Panc1 (cell line): Measurements from ENCODE around the gene CHID1. TPM values are rescaled to one million over a fixed set of nuclear protein-coding genes. Genes with fewer than 3 reads are reported as not detected.

ENCODE experiments used
- ATAC-seq: fragments of 200-7000 bp; cut with Tn5 transposase; 2 replicates; pipeline ENCODE4 v1.9.1; 2020; ENCODE audit warnings: mild to moderate bottlenecking, moderate library complexity
- BruUV-seq: library from RNA; stranded (reverse); fragments of 400-500 nt; replicated peaks from 2 replicates; lab custom pipeline; 2021; lab: Mats Ljungman, UMichigan
- CTCF ChIA-PET: fragments of 300-600 bp; sonication (Branson Sonifier 250); formaldehyde crosslinking; loops from one replicate; lab custom pipeline; 2022; ENCODE audit warnings: antibody characterized with exemption; lab: Charles Lee
- POLR2A ChIA-PET: fragments of 300-600 bp; sonication (Branson Sonifier 250); formaldehyde crosslinking; loops from one replicate; lab custom pipeline; 2022; ENCODE audit warnings: antibody characterized with exemption; lab: Charles Lee
- DNase-seq: peaks from one replicate; pipeline ENCODE4 v3.0.0-alpha.2; 2010; ENCODE audit warnings: low read depth, low spot score
- H3K27ac ChIP-seq: 2 replicates; pipeline ENCODE4 v1.5.1; 2011; ENCODE audit warnings: mild to moderate bottlenecking, low read length, inconsistent platforms
- H3K27me3 ChIP-seq: fragments of 200-500 bp; sonication (Bioruptor generic); 2 replicates; pipeline ENCODE4 v1.6.0; 2014; ENCODE audit warnings: low read length, inconsistent platforms; ENCODE audit not compliant: control insufficient read depth, insufficient read depth
- H3K36me3 ChIP-seq: fragments of 200-500 bp; sonication (Bioruptor generic); 2 replicates; pipeline ENCODE4 v1.5.1; 2014; ENCODE audit warnings: inconsistent platforms, mild to moderate bottlenecking, low read length, moderate library complexity; ENCODE audit not compliant: control insufficient read depth, insufficient read depth
- H3K4me1 ChIP-seq: 2 replicates; pipeline ENCODE4 v1.5.1; 2011; ENCODE audit warnings: inconsistent platforms, mild to moderate bottlenecking, low read length, moderate library complexity; ENCODE audit not compliant: control insufficient read depth, insufficient read depth
- H3K4me3 ChIP-seq, 2 experiments: 2 replicates each; pipeline ENCODE4 v1.5.1; 2011 to 2012; ENCODE audit warnings: low read depth in 2 of 2, low read length in 2 of 2, mild to moderate bottlenecking in 2 of 2, inconsistent platforms in 1 of 2, moderate library complexity in 1 of 2
- H3K9me3 ChIP-seq: fragments of 200-500 bp; sonication (Bioruptor generic); 2 replicates; pipeline ENCODE4 v1.5.1; 2014; ENCODE audit warnings: low read depth, mild to moderate bottlenecking, inconsistent platforms, low read length, moderate library complexity; ENCODE audit not compliant: control insufficient read depth, insufficient read depth
- CTCF ChIP-seq: fragments of 450-650 bp; IDR thresholded peaks from 2 replicates; pipeline ENCODE4 v1.5.1; 2017; ENCODE audit warnings: mild to moderate bottlenecking
- POLR2AphosphoS5 ChIP-seq: IDR thresholded peaks from 2 replicates; pipeline ENCODE4 v1.6.1; 2012; ENCODE audit warnings: mild to moderate bottlenecking, low read depth, low read length, moderate library complexity
- SIN3A ChIP-seq: IDR thresholded peaks from 2 replicates; pipeline ENCODE4 v1.6.1; 2012; ENCODE audit warnings: low read depth, mild to moderate bottlenecking, low read length, moderate library complexity, borderline replicate concordance; ENCODE audit not compliant: insufficient read depth
- TCF7L2 ChIP-seq: IDR thresholded peaks from 2 replicates; pipeline ENCODE4 v1.6.1; 2011; ENCODE audit warnings: mild to moderate bottlenecking, low read depth, low read length, inconsistent platforms
- in situ Hi-C: cut with HindIII; loops from 2 replicates; pipeline ENCODE4 v1.10.0; 2016; ENCODE audit warnings: low sequenced_read_pairs, low pct_unique_long_range_greater_than_20kb
- intact Hi-C: fragments of 100-400 bp; cut with micrococcal nuclease; formaldehyde crosslinking; loops from one replicate; pipeline ENCODE4 v1.10.0; 2022; ENCODE audit not compliant: unreplicated experiment
- total RNA-seq: library from RNA; stranded (reverse); gene quantifications from one replicate; pipeline ENCODE4 v1.2.1, GENCODE V29; 2021; ENCODE audit not compliant: unreplicated experiment
- TF ChIP-seq, protein P1 (sequence below), 2 experiments: IDR thresholded peaks; 2 replicates each; pipeline ENCODE4 v1.6.1; 2011 to 2012; ENCODE audit warnings: low read depth in 2 of 2, control low read depth in 1 of 2, low read length in 1 of 2, mild to moderate bottlenecking in 1 of 2, moderate library complexity in 1 of 2; ENCODE audit not compliant: insufficient read depth in 1 of 2

CHID1 gene
- total RNA-seq, 1 experiment from 2014 or later: 224 TPM

- TF ChIP-seq CTCF (no peak), TCF7L2 (no peak), SIN3A (no peak), POLR2AphosphoS5 (no peak)
- TF ChIP-seq, protein P1, sequence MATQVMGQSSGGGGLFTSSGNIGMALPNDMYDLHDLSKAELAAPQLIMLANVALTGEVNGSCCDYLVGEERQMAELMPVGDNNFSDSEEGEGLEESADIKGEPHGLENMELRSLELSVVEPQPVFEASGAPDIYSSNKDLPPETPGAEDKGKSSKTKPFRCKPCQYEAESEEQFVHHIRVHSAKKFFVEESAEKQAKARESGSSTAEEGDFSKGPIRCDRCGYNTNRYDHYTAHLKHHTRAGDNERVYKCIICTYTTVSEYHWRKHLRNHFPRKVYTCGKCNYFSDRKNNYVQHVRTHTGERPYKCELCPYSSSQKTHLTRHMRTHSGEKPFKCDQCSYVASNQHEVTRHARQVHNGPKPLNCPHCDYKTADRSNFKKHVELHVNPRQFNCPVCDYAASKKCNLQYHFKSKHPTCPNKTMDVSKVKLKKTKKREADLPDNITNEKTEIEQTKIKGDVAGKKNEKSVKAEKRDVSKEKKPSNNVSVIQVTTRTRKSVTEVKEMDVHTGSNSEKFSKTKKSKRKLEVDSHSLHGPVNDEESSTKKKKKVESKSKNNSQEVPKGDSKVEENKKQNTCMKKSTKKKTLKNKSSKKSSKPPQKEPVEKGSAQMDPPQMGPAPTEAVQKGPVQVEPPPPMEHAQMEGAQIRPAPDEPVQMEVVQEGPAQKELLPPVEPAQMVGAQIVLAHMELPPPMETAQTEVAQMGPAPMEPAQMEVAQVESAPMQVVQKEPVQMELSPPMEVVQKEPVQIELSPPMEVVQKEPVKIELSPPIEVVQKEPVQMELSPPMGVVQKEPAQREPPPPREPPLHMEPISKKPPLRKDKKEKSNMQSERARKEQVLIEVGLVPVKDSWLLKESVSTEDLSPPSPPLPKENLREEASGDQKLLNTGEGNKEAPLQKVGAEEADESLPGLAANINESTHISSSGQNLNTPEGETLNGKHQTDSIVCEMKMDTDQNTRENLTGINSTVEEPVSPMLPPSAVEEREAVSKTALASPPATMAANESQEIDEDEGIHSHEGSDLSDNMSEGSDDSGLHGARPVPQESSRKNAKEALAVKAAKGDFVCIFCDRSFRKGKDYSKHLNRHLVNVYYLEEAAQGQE (IDR thresholded peaks at IDR 0.05; ENCODE audit: insufficient read depth in 1 of 2, low read depth in 2 of 2, low read length in 1 of 2): no peak
- BruUV-seq: no TSS peak
- H3K4me3 ChIP-seq: no peak overlapping the region
- DNase-seq (no peak), ATAC-seq (no peak)
- no peak overlapping the region for H3K27ac ChIP-seq
- no peaks in the 10 kb centered on the region for H3K27me3 ChIP-seq
- no peaks in the 10 kb centered on the region for H3K36me3 ChIP-seq
- H3K9me3 ChIP-seq: no peaks in the 10 kb centered on the region
- intact Hi-C loops (no loop called here), in situ Hi-C loops (no loop called here)
- ChIA-PET CTCF (no interaction called here), POLR2A (no interaction called here)
- H3K4me1 ChIP-seq: peaks cover 6% of the 10 kb centered on the region; the same call in 1 of the 2 replicates
These were observed 37.8 kb downstream of the CHID1 start for GRCh38 chr11:872799-873198.

- POLR2A ChIA-PET: no interaction called here
- DNase-seq (no peak), ATAC-seq (no peak)
- no peak for TF ChIP-seq TCF7L2
- TF ChIP-seq SIN3A: no peak
- no peaks in the 10 kb centered on the region for H3K27me3 ChIP-seq
- CTCF ChIA-PET: no interaction called here
- BruUV-seq: no TSS peak
- H3K27ac ChIP-seq: no peak overlapping the region
- no peak overlapping the region for H3K4me3 ChIP-seq
- H3K36me3 ChIP-seq: no peaks in the 10 kb centered on the region
- in situ Hi-C loops: no loop called here
- H3K4me1 ChIP-seq: peaks cover 16% of the 10 kb centered on the region
- H3K9me3 ChIP-seq: no peaks in the 10 kb centered on the region
- intact Hi-C loops: no loop called here
These were observed 39.1 kb downstream of the CHID1 start for GRCh38 chr11:871472-871871.

- Histone ChIP-seq H3K27ac (no peak overlapping the region), H3K4me3 (no peak overlapping the region), H3K9me3 (no peaks in the 10 kb centered on the region), H3K4me1 (peaks cover 27% of the 10 kb centered on the region), H3K36me3 (no peaks in the 10 kb centered on the region), H3K27me3 (no peaks in the 10 kb centered on the region)
- ChIA-PET CTCF (no interaction called here), POLR2A (no interaction called here)
- TF ChIP-seq SIN3A (no peak), CTCF (no peak), POLR2AphosphoS5 (no peak), TCF7L2 (no peak)
- TF ChIP-seq, protein P1 (IDR thresholded peaks at IDR 0.05; ENCODE audit: insufficient read depth in 1 of 2, low read depth in 2 of 2, low read length in 1 of 2): no peak
- no TSS peak for BruUV-seq
- ATAC-seq (no peak), DNase-seq (no peak)
- in situ Hi-C loops (no loop called here), intact Hi-C loops (no loop called here)
These were observed 40.2 kb downstream of the CHID1 start for GRCh38 chr11:870418-870817.
